Liver (tissue), 9 donors: ENCODE results near the gene ARMH1. TPM values are rescaled to one million over a fixed set of nuclear protein-coding genes. Genes with fewer than 3 reads are reported as not detected.

Experiments
- DNase-seq: peaks from one replicate; pipeline ENCODE4 v3.0.0-alpha.2; 2017; ENCODE audit warnings: low spot score
- H3K27ac ChIP-seq, 2 donors: one replicate each; pipeline ENCODE4 v1.7.0; 2013; ENCODE audit warnings: inconsistent platforms in 2 of 2, low read length in 2 of 2, control low read depth in 1 of 2, low read depth in 1 of 2, mild to moderate bottlenecking in 1 of 2
- H3K27me3 ChIP-seq, 4 donors: one replicate each; pipeline versions ENCODE4 v1.6.1 to v1.7.0; 2013; ENCODE audit warnings: low read length in 3 of 4, inconsistent platforms in 1 of 4, mild to moderate bottlenecking in 1 of 4, moderate library complexity in 1 of 4; ENCODE audit not compliant: control insufficient read depth in 4 of 4, insufficient read depth in 4 of 4
- H3K36me3 ChIP-seq, 4 donors: one replicate each; pipeline versions ENCODE4 v1.6.1 to v1.7.0; 2013; ENCODE audit warnings: low read length in 3 of 4, mild to moderate bottlenecking in 3 of 4, low read depth in 1 of 4, moderate library complexity in 1 of 4; ENCODE audit not compliant: control insufficient read depth in 4 of 4, insufficient read depth in 3 of 4
- H3K4me1 ChIP-seq, 4 donors: one replicate each; pipeline versions ENCODE4 v1.6.1 to v1.7.0; 2013; ENCODE audit warnings: low read length in 3 of 4, mild to moderate bottlenecking in 3 of 4, moderate library complexity in 1 of 4; ENCODE audit not compliant: control insufficient read depth in 4 of 4, insufficient read depth in 4 of 4
- H3K4me3 ChIP-seq, 3 donors: one replicate each; pipeline versions ENCODE4 v1.6.1 to v1.7.0; 2013; ENCODE audit warnings: low read length in 3 of 3, control low read depth in 1 of 3, low read depth in 1 of 3, mild to moderate bottlenecking in 1 of 3
- H3K9ac ChIP-seq, 2 donors: one replicate each; pipeline ENCODE4 v1.7.0; 2013; ENCODE audit warnings: low read length in 2 of 2, mild to moderate bottlenecking in 2 of 2, moderate library complexity in 2 of 2, control low read depth in 1 of 2, low read depth in 1 of 2
- H3K9me3 ChIP-seq, 4 donors: one replicate each; pipeline versions ENCODE4 v1.6.1 to v1.7.0; 2013; ENCODE audit warnings: low read length in 3 of 4; ENCODE audit not compliant: control insufficient read depth in 4 of 4
- ATF3 ChIP-seq: IDR thresholded peaks from 2 replicates; pipeline ENCODE4 v1.6.1; 2016; ENCODE audit warnings: antibody characterized with exemption
- CTCF ChIP-seq: fragments of 150-350 bp; IDR thresholded peaks from 2 replicates; pipeline ENCODE4 v1.5.1; 2017; ENCODE audit warnings: improper control_type of control experiment, low read depth, low read length; ENCODE audit not compliant: missing input control
- EGR1 ChIP-seq, 2 donors: IDR thresholded peaks; 2 replicates each; pipeline ENCODE4 v1.6.1; 2016 to 2018; ENCODE audit warnings: antibody characterized with exemption in 2 of 2, low read depth in 2 of 2
- FOXA1 ChIP-seq: IDR thresholded peaks from 2 replicates; pipeline ENCODE4 v1.6.1; 2016; ENCODE audit warnings: antibody characterized with exemption
- FOXA2 ChIP-seq: IDR thresholded peaks from 2 replicates; pipeline ENCODE4 v1.6.1; 2016; ENCODE audit warnings: antibody characterized with exemption
- GABPA ChIP-seq, 2 donors: IDR thresholded peaks in 1 of 2; conservative IDR thresholded peaks in 1 of 2; 2 replicates each; pipeline ENCODE4 v1.6.1; 2016; ENCODE audit warnings: antibody characterized with exemption in 2 of 2, mild to moderate bottlenecking in 1 of 2, moderate library complexity in 1 of 2
- HNF4A ChIP-seq, 2 donors: conservative IDR thresholded peaks; 2 replicates each; pipeline ENCODE4 v1.6.1; 2016; ENCODE audit warnings: antibody characterized with exemption in 2 of 2, mild to moderate bottlenecking in 2 of 2
- HNF4G ChIP-seq: IDR thresholded peaks from 2 replicates; pipeline ENCODE4 v1.6.1; 2016; ENCODE audit warnings: antibody characterized with exemption
- JUND ChIP-seq, 2 donors: IDR thresholded peaks; 2 replicates each; pipeline ENCODE4 v1.6.1; 2016; ENCODE audit warnings: antibody characterized with exemption in 2 of 2
- NR2F2 ChIP-seq: IDR thresholded peaks from 2 replicates; pipeline ENCODE4 v1.6.1; 2016; ENCODE audit warnings: antibody characterized with exemption
- RAD21 ChIP-seq, 2 donors: IDR thresholded peaks; 2 replicates each; pipeline ENCODE4 v1.6.1; 2016; ENCODE audit warnings: antibody characterized with exemption in 2 of 2, mild to moderate bottlenecking in 2 of 2
- REST ChIP-seq: IDR thresholded peaks from 2 replicates; pipeline ENCODE4 v1.6.1; 2016; ENCODE audit warnings: antibody characterized with exemption, mild to moderate bottlenecking
- RXRA ChIP-seq, 2 donors: IDR thresholded peaks; 2 replicates each; pipeline ENCODE4 v1.6.1; 2017 to 2018; ENCODE audit warnings: antibody characterized with exemption in 2 of 2, mild to moderate bottlenecking in 1 of 2
- SP1 ChIP-seq: IDR thresholded peaks from 2 replicates; pipeline ENCODE4 v1.6.1; 2018; ENCODE audit warnings: antibody characterized with exemption, mild to moderate bottlenecking
- YY1 ChIP-seq: IDR thresholded peaks from 2 replicates; pipeline ENCODE4 v1.6.1; 2016; ENCODE audit warnings: antibody characterized with exemption, mild to moderate bottlenecking
- WGBS: extraction: QIAGEN DNeasy Blood & Tissue Kit; methylation state at CpG from one replicate; pipeline ENCODE4 v1.1.7; 2013; 5-methylcytosine and 5-hydroxymethylcytosine counted together
- polyA plus RNA-seq, 2 donors: library from polyadenylated mRNA; stranded (reverse) in 1 of 2; unstranded in 1 of 2; fragments of 200-250 nt in 1 of 2; fragments of >200 nt in 1 of 2; fragmentation: Nextera tagmentation in 1 of 2; extraction: Ambion mirVana in 1 of 2; gene quantifications; one replicate each; pipeline versions ENCODE4 v1.2.1 to v1.2.3, GENCODE V29; 2013 to 2015
- total RNA-seq, 2 donors: library from RNA; depleted of rRNA; stranded (reverse); fragments of >200 nt; gene quantifications; one replicate each; pipeline ENCODE4 v1.2.3, GENCODE V29; 2014
- TF ChIP-seq, protein P1 (sequence below): IDR thresholded peaks from 2 replicates; pipeline ENCODE4 v1.6.1; 2016; ENCODE audit warnings: antibody characterized with exemption
- TF ChIP-seq, protein P2 (sequence below): IDR thresholded peaks from 2 replicates; pipeline ENCODE4 v1.6.1; 2016; ENCODE audit warnings: antibody characterized with exemption
- donor health status: healthy.
- donor health status: healthy.
- donor health status: healthy.
- donor health status: healthy.
- donor health status: healthy.

ARMH1 gene
- total and polyA plus RNA-seq, 4 donors: 2.2 to 20.3 (median 5.5) TPM

- H3K27ac ChIP-seq: peak overlapping the region; percentile 89 to 99
- 93% methylated on average over 2 of the region's 2 CpGs for WGBS
These were observed 3.6 kb downstream of the ARMH1 start for GRCh38 chr1:44678120-44678519.

More at GRCh38 chr1:44678120-44678519, 3.6 kb downstream of the ARMH1 start:
- Histone ChIP-seq H3K4me1 (peaks cover 11 to 72% (median 47%) of the 10 kb centered on the region in 4 donors), H3K9me3 (no peaks in the 10 kb centered on the region), H3K27me3 (no peaks in the 10 kb centered on the region), H3K36me3 (no peaks in the 10 kb centered on the region), H3K4me3 (no peak overlapping the region), H3K9ac (peak overlapping the region in 1 of 2 donors; percentile 17)
- no peak for TF ChIP-seq CTCF
- TF ChIP-seq RAD21 (IDR thresholded peaks at IDR 0.05): no peak
- no peak for TF ChIP-seq JUND (IDR thresholded peaks at IDR 0.05)
- TF ChIP-seq, protein P1, sequence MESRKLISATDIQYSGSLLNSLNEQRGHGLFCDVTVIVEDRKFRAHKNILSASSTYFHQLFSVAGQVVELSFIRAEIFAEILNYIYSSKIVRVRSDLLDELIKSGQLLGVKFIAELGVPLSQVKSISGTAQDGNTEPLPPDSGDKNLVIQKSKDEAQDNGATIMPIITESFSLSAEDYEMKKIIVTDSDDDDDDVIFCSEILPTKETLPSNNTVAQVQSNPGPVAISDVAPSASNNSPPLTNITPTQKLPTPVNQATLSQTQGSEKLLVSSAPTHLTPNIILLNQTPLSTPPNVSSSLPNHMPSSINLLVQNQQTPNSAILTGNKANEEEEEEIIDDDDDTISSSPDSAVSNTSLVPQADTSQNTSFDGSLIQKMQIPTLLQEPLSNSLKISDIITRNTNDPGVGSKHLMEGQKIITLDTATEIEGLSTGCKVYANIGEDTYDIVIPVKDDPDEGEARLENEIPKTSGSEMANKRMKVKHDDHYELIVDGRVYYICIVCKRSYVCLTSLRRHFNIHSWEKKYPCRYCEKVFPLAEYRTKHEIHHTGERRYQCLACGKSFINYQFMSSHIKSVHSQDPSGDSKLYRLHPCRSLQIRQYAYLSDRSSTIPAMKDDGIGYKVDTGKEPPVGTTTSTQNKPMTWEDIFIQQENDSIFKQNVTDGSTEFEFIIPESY: no peak
- TF ChIP-seq FOXA1: no peak
- TF ChIP-seq REST: no peak
- TF ChIP-seq YY1: no peak
- no peak for TF ChIP-seq HNF4G
- TF ChIP-seq SP1: no peak
- no peak for TF ChIP-seq ATF3
- TF ChIP-seq FOXA2: no peak
- TF ChIP-seq EGR1 (IDR thresholded peaks at IDR 0.05; ENCODE audit: low read depth in 2 of 2): no peak
- no peak for TF ChIP-seq HNF4A (conservative IDR thresholded peaks at IDR 0.05)
- no peak for TF ChIP-seq RXRA (IDR thresholded peaks at IDR 0.05)
- TF ChIP-seq, protein P2, sequence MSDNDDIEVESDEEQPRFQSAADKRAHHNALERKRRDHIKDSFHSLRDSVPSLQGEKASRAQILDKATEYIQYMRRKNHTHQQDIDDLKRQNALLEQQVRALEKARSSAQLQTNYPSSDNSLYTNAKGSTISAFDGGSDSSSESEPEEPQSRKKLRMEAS: no peak
- no peak for TF ChIP-seq NR2F2
- TF ChIP-seq GABPA (IDR thresholded peaks at IDR 0.05 in 1 of 2, conservative IDR thresholded peaks at IDR 0.05 in 1 of 2): no peak
- no peak for DNase-seq
